ENCODE measurements around the gene GMPPB.
A peak's percentile ranks its signal among the peaks of the same experiment; 100 is the strongest.

GMPPB gene

DNA sequence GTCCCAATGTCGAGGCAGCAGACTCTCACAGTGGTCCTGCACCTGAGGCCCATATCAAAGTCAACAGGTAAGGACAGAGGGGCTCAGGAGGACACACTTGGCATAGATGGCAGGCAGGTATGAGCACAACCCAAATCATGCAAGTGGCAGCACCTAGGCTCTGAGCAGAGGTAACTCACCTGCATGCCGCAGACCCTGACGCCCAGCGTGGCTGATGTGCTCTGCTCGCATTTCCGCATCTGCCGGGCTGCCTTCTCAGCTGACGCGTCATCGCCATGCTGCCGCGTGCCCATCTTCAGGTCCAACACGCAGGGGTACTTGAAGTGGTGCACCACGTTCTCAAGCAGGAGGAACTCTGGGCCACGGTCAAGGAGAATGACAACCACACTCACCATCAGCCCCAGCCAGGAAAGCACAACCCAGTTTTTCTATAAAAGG, 4.2 kb upstream of the GMPPB start:
- no peak for DNase-seq

DNA sequence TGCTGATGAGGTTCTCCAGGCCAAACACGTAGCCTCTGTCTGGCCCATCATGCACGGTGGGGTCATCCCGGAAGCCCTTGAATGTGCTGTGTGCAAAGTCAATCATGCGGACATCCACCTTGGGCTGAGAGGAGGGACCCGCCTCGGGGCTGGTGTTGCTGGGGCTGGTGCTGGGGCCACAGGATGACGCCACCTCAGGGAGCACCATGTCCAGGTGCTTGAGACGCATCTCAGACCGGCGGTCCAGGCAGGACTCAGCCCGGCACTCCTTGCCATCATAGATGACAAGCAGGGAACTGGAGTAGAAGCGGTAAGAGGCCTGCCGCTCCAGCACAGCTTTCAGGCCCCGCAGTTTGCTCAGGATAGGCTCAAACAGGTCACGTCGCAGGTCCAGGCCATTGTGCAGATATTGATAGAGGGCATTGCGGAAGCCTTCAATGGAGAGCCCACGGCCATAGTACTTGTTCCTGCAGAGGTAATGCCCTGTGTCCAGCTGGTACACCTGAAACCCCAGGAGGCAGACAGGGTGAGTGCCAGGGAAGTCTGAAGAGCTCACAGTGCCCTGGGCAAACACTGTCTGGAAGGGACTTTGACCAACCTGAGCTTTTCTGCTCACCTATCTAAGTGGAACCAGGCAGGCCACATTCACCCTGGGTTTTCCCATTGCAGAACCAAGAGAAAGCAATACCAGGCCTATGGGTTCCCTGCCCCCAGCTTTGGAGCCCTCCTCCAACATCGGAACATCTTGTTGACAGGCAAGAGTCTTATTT, 3.6 kb upstream of the GMPPB start:
- no peak for DNase-seq

DNA sequence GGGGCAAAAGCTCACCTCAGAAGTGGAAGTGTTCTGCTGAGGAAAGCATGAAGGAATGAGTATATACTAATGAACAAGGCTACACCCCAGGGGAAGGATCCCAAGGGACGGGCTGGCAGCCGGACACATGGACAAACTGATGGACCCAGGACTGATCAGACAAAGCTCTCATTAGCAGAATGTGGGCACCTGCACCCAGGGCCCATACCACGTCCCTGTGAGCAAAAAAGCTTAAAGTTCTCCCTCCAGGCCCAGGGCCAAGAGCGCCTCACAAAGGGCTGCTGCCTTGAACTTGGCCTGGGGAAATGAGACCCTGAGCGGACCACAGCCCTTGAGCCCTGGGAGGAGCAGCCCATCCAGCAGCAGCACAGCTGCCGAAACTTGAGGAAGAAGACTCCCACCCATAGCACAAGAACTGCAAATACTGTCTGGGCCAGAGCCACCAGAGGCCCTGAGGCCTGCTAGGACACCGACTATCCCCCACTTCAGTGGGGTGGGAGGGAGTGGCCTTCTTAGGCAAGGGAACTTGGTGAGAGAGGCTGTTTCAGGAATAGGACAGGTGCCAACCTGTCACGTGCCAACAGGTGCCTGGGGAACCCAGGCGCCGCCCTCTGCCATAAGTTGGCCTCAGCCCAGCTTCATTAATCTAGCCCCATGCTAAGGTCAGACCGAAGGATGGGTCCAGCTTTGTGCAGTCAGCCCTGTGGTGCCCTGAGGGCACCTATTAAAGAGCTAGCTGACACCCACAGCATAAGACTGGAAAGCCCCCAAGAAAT, 2.3 kb upstream of the GMPPB start:
- DNase-seq: no peak

DNA sequence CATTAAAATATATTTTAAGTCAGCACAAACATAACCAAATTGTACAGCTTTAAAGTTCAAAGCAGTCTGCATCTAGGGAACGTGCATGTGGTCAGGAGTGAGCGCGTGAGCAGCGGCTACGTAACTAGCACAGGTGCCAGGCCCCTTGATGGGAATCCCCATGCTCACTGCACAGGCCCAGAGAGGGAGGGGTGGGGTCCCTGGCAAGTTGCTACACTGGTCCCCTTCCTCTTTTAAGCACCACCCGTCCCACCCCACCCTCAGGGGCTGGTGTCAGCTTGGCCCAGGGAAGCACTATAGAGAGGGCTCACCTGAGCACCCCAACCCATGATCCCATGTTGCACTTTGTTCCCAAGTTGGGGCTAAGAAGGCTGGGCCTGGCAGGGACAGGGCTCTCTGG, 835 bp upstream of the GMPPB start:
- peak; percentile 23 for DNase-seq

DNA sequence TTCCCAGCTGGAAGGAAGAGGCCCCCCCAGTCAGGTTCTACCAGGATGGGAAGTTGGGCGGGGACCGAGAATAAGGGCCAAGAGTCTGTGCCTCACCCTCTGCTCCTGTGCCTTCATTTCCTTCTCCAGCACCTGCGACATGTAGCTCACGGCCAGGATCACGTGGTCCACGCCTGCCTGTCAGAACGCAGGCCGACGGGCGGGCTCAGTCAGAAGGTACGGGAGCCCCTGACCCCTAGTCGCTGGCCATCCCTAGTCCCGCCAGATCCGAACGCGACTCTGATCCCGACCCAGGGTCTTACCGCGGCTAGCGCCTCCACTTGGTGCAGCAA, 489 bp downstream of the GMPPB start:
- DNase-seq: peak; percentile 70

DNA sequence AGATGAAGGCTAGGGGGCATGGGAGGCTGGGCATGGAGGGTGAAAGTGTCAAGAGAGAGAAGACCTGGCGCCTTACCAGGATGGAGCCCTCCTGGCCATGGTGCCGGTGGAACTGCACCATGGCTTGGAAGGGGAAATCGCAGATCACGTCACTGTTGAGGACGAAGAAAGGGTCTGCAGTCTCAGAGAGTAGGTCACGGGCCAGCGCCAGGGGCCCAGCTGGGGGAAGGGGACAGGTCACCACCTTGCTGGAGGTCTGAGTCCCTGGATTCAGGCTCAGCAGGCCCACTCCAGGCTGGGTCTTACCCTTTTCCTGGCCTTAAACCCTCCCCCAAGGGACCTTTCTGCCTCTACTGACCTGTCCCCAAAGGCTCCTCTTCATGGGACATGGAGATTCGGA, 855 bp downstream of the GMPPB start:
- no peak for DNase-seq

DNA sequence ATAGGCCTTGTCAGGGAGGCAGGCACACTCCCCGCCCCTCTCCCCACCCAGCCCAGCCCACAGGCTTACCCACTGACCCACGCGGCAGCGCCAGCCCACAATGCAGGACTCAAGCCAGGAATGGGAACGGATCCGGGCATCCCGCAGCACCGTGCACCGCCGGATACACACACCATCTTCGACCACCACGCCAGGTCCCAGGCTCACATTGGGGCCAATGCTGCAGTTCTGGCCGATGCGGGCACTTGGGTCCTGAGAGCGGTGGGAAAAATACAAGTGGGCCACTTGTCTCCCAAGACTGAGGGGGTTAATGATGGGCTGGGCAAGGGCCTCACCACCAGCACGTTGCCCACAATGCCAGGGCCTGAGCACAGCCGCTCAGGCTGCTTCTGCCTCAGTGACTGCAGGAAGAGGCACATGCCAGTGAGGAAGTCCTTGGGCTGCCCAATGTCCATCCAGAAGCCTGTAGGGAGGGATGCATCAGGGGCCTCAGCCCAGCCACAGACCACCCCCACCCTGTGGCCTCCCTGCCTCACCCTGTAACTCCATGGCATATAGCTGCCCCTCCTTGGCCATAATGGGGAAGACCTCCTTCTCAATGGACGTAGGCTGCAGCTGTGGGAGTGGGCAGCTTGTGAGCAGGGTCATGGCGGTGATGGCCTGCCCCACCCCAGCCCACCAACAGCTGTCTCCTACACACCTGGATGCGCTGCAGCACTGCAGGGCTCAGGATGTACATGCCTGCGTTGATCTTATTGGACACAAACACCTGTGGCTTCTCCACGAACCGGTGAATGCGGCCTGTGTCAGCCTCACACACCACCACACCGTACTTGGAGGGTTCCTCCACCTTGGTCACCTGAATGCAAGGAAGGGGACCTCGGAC, 1.6 kb downstream of the GMPPB start:
- no peak for DNase-seq

DNA sequence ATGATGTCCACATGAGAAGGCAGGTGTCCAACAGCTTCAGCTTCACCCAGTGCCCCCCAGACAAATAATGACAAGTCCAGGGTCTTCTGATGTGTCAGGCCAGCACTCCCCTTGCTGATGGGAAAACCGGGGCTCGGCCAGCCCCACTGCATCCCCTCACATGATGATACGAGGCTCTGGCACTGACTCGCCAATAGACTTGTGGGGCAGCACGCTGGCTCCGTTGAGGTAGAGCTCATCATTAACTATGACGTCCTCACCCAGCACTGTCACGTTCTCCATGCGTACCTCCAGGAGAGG, 2.2 kb downstream of the GMPPB start:
- DNase-seq: no peak

DNA sequence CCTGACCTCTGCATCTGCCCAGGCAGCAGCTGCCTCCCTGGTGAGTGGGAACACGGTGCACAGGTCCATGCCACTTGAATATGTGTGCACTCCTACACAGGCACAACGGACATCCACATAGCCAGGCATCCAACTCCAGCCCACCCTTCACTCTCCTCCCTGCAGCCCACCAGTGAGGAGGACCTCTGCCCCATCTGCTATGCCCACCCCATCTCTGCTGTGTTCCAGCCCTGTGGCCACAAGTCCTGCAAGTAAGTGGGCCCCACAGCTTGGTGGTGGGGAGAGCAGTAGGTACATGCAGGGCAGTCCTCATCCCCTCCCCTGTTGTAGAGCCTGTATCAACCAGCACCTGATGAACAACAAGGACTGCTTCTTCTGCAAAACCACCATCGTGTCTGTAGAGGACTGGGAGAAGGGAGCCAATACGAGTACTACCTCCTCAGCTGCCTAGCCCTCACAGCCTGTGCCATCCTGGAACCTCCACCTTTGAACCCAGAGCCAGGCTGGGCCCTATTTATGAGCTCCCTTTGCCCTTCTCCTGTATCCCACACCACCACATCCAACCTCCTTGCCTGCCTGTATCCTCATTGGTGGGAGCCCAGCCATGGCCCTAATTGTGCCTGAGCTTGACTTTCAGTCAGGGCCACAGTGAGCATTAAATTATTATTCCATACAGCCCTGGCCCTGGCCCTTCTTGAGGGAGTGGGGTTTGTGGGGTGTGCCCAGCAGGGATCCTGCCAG, 2.7 kb downstream of the GMPPB start:
- DNase-seq: no peak

DNA sequence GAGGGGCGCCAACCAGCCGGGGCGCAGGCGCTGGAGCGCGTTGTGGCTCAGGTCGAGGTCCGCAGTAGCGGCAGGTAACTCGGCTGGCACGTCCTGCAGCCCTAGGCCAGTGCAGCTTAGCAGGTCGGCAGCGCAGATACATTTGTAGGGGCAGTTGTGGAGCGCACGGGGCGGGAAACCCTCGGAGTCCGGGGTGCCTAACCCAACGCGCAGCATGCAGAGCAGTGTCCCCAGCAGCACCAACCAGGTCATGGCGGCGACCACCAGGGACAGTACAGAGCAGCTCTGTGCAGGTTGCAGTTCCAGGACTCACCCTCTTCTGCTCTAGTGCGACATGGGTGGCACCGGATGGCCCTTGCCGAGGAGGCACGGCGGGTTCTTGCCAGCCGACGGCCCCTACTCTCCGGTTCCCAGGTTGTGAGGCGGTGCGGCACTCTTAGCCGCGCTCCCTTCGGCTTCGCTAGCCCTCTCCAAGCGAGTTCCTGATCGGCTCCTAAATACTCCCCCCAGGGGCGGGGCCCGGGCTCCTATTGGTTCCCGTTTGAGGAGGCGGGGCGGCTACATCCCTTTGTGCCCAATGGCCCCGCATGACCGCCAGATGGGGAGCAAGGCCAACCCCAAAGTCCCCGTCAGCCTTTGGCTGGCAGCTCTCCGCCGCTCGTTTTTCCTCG, 4.4 kb downstream of the GMPPB start, which contains the start of gene AMIGO3:
AMIGO3 (minus strand) TSS at position 471 of the 671 bp plus-strand sequence; CDS start at position 252, 219 bp downstream.
- DNase-seq: peak; percentile 93

DNA sequence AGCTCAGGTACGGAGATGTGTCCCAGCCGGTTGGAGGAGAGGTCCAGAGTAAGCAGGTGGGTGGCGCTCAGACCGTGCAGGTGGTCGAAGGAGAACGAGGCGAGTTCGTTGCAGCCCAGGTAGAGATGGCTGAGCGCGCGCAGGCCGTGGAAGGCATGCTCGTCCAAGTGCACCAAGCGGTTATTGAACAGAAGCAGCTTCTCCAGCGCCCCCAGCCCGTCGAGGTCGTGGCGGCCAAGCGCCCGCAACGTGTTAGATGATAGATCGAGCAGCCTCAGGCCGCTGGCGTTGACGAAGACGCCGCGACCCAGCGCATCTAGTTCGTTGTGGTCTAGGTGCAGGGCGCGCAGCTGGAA, 4.9 kb downstream of the GMPPB start:
- DNase-seq: peak; percentile 33

DNA sequence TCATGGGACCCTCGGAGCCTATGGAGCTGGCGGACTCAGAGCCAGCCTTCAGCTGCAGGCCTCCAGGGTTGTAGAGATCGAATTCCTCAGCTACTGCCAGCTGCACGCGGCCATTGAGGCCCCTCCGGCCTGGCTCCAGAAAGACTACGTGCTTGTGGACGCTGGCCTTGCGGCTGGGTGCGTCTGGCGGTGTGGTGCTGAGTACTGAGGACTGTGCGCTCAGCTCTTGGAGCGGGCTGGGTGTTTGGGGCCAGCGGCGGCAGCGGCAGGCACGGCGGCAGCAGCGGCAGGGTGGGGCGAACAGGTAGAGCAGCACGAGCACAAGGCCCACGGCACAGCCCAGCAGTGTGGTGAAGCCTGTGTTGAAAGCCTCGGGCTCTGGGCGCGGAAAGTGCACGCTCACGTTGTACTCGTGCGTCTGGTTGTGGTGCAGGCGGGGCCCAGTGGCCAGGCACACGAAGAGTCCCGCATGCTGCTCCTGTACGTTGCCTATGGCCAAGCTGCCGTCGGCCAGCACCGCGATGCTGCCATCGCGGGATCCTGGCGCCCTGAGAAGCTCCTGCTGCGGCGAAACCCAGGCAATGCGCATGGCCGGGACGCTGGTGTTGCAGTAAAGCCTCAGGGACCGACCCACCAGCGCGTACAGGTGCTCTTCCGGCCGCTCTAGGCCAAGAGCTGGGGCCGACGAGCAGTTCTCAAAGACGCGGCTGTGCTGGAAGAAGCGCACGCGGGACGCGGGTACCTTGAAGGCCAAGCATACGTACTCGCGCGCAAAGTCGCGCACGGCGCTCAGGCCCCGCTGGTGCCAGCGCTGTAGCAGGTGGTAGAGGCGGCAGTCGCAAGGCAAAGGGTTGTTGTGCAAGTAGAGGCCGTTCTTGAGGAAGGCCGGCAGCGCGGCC, 5.5 kb downstream of the GMPPB start:
- DNase-seq: no peak

DNA sequence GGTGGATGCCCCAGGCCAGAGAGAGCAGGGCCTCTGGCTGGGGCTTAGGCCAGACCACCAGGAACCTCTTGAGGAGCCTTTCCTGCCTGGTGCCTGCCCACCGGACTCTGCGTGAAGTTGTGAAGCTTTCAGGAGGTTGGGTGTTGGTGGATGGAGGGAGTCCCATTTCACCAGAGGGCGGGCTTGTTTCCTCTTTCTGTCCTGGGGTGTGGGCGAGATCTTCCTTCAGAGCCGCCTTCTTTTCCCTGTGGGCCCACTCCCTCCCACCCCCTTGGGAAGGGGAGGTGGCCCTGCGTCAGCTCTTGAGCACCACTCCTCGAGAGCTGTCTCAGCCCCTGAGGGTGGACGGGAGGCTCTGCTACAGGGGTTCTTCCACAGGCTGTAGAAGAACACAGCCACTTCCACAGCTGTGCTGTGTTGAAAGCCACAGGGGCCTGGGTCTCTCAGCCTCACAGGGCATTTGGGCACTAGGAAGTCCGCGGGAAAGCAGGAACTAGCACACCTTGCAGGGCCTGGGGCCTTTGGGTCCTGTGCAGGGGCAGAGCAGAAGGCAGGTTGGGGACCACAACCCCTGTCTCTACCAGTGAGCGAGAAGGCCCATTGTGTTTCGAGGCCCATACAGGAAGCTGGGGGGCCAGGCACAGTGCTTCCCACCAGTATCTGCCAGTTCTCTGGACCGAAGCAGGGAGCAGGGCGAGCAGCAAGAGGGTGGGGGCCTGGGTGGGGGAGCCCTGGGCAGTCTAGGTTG, 6.4 kb downstream of the GMPPB start:
- no peak for DNase-seq

DNA sequence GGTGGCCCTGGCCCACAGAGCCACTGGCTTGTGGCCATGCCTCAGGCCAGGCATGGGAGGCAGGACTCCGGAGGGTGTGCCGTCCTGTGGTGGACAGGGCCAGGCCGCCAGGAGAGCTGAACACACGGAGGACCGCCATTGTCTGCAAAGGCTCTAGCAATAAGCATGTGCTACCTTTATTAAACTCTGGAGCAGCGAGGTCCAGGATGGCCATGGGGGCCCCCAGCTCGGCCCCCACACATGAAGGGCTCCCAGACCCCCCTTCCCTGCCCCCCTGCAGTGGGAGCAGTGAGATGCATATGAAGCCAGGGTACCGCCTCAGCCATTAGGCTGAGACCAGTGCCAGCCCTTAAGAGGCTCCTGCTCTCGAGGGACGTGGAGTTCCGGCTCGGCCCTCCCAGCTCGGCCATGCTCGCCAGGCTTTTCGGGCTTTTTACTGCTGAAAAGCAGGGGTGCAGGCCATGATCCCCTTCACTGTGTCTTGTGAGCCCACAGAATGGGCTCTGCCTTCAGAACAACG, 7.0 kb downstream of the GMPPB start:
- no peak for DNase-seq

DNA sequence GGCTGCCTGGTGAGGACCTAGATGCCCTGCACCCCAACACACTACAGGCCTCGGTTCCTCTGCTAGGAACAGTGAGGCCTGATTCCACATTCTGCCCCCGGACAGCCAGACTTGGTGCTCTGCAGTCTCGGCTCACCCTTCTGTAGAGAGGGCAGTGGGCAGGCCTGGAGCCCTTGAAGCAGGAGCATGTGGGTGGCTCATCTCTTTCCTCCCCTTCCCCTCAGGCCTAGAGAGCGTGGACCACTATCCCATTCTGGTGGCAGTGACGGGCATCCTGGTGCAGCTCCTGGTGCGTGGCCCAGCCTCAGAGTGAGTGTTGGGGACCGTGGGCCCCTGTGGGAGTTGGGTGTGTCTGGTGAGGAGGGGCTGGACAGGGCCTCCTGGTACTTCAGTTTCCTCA, 7.6 kb downstream of the GMPPB start:
- DNase-seq: no peak

DNA sequence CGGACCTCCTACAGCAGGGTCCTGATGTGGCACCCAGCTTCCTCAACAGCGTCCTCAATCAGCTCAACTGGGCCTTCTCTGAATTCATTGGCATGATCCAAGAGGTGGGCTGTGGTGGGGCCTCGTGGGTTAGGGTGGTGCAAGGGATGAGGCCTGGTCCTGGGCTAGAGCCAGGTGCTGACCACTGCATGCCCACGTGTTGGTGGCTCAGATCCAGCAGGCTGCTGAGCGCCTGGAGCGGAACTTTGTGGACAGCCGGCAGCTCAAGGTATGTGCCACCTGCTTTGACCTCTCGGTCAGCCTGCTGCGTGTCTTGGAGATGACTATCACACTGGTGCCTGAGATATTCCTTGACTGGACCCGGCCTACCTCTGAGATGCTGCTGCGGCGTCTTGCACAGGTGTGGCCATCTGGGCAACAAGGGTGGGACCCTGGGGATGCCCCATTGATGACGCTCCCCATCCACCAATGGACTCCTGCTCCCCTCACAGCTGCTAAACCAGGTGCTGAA, 8.1 kb downstream of the GMPPB start:
- no peak for DNase-seq

DNA sequence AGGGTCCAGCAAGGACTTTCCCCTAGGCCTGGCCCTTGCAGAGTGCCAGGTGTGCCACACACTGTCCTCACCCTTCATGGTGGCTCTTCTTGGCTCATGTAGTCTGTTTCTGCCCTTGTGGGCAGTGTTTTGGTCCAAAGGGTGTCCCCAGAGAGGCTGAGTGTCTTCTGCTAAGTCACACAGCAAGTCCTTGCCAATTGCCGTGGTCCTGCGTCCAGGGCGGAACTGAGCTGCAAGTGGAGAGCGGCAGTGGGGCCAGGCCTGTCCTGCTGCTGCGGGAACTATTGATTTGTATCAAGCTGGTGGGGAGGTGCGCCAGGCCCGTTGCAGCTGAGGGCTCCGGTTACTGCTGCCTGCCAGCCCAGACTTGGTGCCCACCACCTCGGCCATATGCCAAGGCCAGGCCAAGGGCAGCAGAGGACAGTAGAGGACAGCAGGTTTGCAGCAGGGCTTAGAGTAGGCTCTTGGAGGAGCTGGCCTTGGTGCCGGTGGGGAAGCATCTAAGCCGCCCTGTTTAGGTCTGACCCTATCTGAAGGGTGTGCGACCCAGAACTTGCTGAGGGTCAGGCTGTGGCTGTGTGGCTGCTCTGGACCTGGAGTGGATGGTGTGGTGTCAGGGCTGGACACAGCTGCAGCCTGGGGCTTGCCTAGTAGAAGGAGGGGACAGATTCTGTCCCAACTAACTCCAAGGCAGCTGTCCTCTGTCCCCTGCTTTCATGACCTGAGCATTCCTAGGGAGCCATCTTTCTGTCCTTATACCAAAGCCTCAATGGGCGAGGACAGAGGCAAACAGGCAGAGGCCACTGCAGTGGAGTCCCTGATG, 8.8 kb downstream of the GMPPB start:
- DNase-seq: no peak

DNA sequence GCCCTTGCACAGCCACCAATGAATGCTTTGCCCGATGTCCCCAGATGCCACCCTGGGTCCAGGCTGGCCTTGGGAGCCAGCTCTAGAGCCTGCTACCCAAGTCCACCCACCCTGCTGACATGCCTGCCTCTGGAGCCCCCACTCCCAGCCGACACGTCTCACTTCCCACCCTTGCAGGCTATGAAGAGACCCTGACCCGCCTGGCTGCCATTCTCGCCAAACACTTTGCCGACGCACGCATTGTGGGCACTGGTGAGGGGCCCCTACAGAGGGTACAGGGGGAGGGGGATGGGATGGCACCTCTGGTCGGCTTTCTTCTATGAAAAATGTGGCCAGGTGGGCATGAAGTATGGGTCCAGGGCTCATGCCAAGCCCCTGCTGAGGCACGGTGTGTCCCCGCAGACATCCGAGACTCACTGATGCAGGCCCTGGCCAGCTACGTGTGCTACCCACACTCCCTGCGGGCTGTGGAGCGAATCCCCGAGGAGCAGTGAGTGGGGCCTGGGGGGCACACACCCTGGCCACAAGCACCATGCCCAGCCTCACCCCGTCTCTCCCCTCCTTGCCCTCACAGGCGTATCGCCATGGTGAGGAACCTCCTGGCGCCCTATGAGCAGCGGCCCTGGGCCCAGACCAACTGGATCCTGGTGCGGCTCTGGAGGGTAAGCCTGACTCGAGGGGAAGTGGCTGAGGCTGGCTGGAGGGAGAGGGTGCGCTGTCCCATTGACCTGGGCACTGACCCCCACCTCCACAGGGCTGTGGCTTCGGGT, 10.2 kb downstream of the GMPPB start:
- DNase-seq: no peak

Measured in activated CD4-positive, alpha-beta T cell treated with anti-CD3 and anti-CD28 coated beads, Interleukin-2, Interleukin-6, amounts not matched to agents 100 ng/mL and 50 ng/mL, durations not matched to agents 16 hours and 8 hours (primary cell).